ENCODE measurements around the gene SUGP2.
A peak's percentile ranks its signal among the peaks of the same experiment; 100 is the strongest.

SUGP2 gene

DNA sequence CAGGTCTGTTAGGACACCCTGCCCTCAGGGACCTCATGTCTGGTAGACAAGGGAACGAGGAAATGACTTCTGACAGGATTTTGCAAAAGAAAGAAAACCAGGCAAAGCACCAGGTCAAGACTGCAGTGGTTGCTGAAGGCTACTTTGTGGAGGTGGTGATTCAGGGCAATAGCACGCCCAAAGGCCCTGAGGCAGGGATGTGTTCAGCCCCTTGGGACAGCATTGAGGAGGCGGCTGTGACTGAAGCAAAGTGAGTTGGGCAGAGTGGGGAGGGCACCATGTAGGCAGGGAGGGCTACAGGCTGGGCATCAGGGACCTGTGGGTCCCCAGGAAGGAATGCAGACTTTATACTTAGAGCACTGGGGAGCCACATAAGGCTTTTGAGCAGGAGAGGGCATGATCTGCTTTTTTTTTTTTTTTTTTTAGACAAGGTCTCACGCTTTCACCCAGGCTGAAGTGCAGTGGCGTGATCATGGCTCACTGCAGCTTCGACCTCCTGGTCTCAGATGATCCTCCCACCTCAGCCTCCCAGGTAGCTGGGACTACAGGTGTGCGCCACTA lies 81.5 kb downstream of the SUGP2 start:
- peak; percentile 97 for DNase-seq (ENCODE audit: low read depth)

DNA sequence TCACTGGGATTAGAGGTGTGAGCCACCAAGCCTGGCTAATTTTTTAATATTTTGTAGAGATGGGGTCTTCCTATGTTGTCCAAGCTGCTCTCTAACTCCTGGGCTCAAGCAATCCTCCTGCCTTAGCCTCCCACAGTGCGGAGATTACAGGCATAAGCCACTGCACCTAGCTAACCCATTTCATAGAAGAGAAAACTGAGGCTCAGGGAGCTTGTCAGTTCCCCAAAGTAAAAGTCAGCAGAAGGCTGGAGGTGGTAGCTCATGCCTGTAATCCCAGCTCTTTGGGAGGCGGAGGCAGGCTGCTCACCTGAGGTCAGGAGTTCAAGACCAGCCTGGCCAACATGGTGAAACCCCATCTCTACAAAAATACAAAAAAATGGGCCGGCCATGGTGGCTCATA lies 83.5 kb downstream of the SUGP2 start:
- no peak for DNase-seq (ENCODE audit: low read depth)

DNA sequence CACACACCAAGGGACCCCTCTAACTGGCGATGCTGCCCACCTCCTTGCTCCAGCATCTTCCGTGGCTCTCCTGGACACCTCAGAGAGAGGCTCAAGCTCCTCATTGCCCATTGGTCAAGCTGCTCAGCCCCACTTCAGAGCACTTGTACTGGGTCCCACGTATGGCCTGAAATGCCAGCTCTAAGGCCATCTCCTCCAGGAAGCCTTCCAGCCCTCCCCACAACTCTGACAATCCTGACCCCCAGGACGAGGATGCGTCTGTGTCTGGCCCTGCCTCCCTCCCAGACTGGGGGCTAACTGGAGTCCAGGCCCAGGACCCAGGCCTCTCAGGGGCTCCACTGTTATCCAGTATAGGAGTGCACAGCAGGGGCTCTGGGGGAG lies 84.4 kb downstream of the SUGP2 start:
- DNase-seq (ENCODE audit: low read depth): no peak

DNA sequence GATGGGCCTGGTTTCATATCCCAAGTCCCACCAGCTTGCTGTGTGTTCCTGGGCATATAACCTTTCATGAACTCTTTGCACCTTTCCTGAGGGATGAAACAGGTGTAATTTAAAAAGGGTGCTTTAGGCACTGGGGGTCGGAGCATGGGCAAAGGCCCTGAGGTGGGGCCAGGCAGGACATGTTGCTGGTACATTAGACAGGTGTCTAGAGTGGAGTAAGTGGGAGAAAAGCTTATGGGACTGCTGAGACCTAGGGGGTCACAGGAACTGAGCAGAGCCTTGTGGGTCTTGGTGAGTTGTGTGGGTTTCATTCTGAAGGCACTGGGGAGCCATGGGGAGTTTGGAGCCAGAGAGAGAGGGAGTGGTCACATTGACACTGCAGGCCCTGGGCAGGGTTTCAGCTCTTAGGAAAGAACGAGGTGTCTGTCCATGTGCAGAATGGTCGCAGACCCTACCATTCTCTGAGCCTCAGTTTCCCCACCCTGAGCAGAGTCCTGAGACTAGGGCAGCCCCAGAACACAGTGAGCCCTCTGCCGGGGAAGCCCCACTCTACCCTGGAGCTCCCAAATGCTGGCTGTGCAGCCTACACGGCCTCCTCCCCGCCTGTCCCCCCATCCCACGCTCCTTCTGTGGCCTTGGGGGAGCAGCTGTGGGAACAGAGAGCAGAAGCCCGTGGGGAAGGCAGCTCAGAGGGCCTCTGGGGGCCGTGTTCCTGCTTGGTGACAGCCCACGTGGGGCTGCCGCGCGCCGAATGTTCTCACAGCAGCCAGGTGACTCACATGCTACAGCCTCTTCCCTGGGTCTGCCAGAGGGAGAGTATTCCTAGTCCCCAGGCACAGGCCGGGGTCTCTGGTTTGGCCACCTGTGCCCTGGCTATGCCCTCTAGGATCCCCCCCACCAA lies 85.0 kb downstream of the SUGP2 start:
- no peak for DNase-seq (ENCODE audit: low read depth)

DNA sequence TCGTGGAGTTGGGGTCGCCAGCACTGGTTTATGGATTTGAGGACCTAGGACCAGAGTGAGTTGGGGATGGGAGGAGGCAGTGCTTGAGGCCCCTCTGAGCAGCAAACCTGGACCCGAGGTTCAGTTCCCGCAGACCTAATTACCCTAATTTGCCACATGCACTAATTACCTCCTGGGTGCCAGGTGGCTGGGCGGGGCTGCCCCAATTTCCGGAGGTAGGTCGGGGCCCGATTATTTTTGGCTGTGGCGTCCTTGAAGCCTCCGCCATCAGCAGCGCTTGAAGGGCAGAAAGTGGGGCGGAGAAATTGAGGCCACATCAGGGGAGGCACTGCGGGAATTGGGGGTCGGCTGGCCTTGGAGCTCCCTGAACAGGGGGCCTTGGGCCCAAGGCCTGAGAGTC lies 86.4 kb downstream of the SUGP2 start:
- no peak for DNase-seq (ENCODE audit: low read depth)

DNA sequence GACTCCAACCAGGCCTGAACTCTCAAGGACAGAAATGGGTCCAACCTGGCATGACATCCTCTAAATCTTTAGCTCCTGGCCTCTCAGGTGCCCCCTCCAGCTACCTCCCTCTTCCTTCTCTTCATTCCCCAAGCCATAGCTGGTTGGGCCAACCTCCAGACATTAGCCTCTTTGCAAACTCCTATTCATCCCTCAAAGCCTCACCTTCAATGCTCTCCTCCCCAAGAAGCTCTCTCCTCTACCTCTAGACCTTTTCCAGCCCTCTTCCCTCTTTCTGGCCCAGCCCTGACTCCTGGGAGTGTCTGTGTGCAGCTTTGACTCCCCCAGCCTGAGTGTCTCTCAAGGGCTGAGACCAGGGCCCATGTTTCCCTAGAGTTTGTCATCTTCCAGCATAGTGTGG lies 87.0 kb downstream of the SUGP2 start:
- no peak for DNase-seq (ENCODE audit: low read depth)

DNA sequence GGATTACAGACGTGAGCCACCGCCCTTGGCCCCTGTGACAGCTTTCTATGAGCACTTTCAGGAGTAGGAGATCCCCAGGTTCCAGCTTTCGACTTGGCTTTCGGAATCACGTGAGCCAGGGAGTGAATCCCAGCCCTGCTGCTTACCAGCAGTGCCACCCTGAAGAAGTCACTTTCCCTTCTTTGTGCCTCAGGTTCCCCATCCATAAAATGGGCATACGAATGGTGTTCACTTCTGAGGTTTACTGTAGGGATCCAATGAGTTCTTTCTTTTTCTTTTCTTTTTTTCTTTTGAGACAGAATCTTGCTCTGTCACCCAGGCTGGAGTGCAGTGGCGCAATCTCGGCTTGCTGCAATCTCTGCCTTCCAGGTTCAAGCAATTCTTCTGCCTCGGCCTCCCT lies 88.0 kb downstream of the SUGP2 start:
- no peak for DNase-seq (ENCODE audit: low read depth)

DNA sequence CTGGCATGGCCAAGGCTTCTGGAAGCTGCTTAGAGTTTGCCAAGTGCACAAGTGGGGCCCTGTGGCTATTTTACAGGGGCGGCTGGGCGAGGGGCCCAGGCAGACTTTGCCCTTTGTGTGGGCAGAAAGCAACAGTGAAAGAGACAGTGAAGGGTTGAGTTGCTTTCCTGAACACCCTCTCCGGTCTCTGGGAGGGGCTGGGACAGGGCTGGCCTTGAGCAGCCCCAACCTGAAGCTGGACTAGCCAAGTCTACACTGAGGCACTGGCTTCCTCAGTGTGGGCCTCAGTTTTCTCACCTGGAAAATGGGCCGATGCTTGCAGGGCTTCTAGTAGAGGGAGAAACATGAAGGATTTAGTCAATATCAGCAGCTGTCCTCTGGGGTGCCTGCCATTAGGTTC lies 89.9 kb downstream of the SUGP2 start:
- no peak for DNase-seq (ENCODE audit: low read depth)

DNA sequence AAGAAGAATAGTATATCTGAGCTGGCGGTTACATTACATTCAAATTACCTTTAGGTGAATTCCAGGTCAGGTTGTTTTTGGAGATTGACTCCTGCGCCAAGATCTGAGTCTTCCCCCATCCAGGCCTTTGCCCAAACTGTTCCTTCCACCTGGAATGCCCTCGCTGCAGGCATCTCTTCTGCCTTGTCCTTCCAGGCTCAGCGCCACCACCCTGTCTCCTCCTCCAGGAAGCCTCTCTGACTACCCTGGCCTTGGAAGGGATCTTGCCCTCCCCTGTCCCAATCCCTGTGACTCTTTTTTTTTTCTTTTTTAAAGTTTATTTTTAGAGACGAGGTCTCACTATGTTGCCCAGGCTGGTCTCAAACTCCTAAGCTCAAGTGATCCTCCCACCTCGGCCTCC lies 90.6 kb downstream of the SUGP2 start:
- DNase-seq (ENCODE audit: low read depth): no peak

DNA sequence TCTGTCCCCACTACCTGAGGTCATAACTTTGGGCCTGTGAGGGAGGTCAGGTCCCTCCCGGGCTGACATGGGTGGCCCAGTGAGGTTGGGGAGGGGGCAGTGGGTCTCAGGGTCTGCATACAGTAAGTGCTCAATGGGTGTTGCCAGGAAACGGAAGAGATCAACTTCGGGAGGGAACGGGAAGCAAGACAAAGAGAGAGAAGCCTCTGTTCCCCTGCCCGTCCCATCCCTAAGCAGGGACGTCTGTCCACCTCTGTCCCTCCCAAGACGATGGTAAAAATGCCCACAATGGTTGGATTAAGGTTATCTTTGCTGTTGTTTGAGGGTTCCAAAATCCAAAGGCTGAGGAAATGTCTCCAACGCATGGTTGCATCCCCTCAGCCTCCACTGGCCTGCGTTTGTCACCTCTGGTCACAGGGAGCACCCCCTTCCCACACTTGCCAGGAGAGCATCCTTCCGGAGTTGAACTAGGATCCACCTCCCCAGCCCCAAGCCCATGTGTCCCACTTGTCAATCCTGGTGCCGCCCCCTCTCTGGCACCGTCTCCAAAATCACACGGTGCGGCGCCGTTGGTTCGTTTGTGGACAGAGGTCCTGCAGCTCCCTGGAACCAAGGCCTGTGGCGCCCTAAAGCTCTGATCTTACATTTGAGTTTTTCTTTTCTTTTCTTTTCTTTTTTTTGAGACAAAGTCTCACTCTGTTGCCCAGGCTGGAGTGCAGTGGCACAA lies 91.5 kb downstream of the SUGP2 start:
- DNase-seq (ENCODE audit: low read depth): no peak

Measured in ELR (cell line).